Retinal pigment epithelial cell (primary cell): ENCODE data around the gene CNKSR3.

ENCODE experiments used
- DNase-seq: peaks from one replicate; pipeline ENCODE4 v3.0.0-alpha.2; 2010; ENCODE audit warnings: low read depth
- H3K4me3 ChIP-seq: 2 replicates; pipeline ENCODE4 v1.5.1; 2011; ENCODE audit warnings: mild to moderate bottlenecking, low read length, control low read depth, moderate library complexity
- CTCF ChIP-seq: conservative IDR thresholded peaks from 2 replicates; pipeline ENCODE4 v1.5.1; 2011; ENCODE audit warnings: low read depth, low read length, control low read depth, inconsistent platforms

The CNKSR3 gene

GRCh38 chr6:154356690-154357089 lies 153.8 kb downstream of the CNKSR3 start, which contains the start of gene IPCEF1:
Gene IPCEF1, minus strand, starts transcription at chr6:154356803. Its CDS starts 90,856 bp downstream, at chr6:154265947.
- no peak within 1 kb of the TSS for H3K4me3 ChIP-seq
- DNase-seq: no peak
- TF ChIP-seq CTCF: no peak

- TF ChIP-seq CTCF: no peak
- H3K4me3 ChIP-seq: no peak overlapping the region
- no peak for DNase-seq
These were observed 154.4 kb downstream of the CNKSR3 start for GRCh38 chr6:154356113-154356512.

GRCh38 chr6:154354265-154354777 lies 156.2 kb downstream of the CNKSR3 start:
- DNase-seq: no peak
- no peak overlapping the region for H3K4me3 ChIP-seq
- no peak for TF ChIP-seq CTCF

GRCh38 chr6:154353626-154354025 lies 156.9 kb downstream of the CNKSR3 start:
- no peak for DNase-seq
- H3K4me3 ChIP-seq: no peak overlapping the region
- no peak for TF ChIP-seq CTCF

GRCh38 chr6:154352898-154353585 lies 157.4 kb downstream of the CNKSR3 start:
- no peak for DNase-seq
- no peak overlapping the region for H3K4me3 ChIP-seq
- TF ChIP-seq CTCF: no peak

- H3K4me3 ChIP-seq: no peak overlapping the region
- no peak for TF ChIP-seq CTCF
- no peak for DNase-seq
These were observed 160.2 kb downstream of the CNKSR3 start for GRCh38 chr6:154350293-154350692.

- no peak for DNase-seq
- TF ChIP-seq CTCF: no peak
- no peak overlapping the region for H3K4me3 ChIP-seq
These were observed 162.5 kb downstream of the CNKSR3 start for GRCh38 chr6:154347981-154348380.
